Upper lobe of right lung (tissue), 1 donor: Measurements from ENCODE around the gene UAP1. TPM values are rescaled to one million over a fixed set of nuclear protein-coding genes. Genes with fewer than 3 reads are reported as not detected.
"Not testable (repeated sequence)": the region's sequence is repeated elsewhere in the genome, so short reads cannot be mapped to it uniquely, and the experiment has no call there.

Source experiments
- ATAC-seq: fragments of 200-7000 bp; cut with Tn5 transposase; one replicate; pipeline ENCODE4 v1.9.1; 2020; ENCODE audit warnings: mild to moderate bottlenecking, moderate library complexity
- DNase-seq: peaks from one replicate; pipeline ENCODE4 v3.0.0-alpha.2; 2020
- H3K27ac ChIP-seq: fragments of 200-600 bp; one replicate; pipeline ENCODE4 v1.8.0; 2022
- H3K27me3 ChIP-seq: fragments of 200-600 bp; one replicate; pipeline ENCODE4 v1.8.0; 2022; ENCODE audit warnings: mild to moderate bottlenecking
- H3K36me3 ChIP-seq: fragments of 200-600 bp; one replicate; pipeline ENCODE4 v1.8.0; 2022
- H3K4me1 ChIP-seq: fragments of 200-600 bp; one replicate; pipeline ENCODE4 v1.8.0; 2022
- H3K4me3 ChIP-seq: fragments of 200-600 bp; one replicate; pipeline ENCODE4 v1.8.0; 2022; ENCODE audit warnings: mild to moderate bottlenecking
- H3K9me3 ChIP-seq: fragments of 200-600 bp; one replicate; pipeline ENCODE4 v1.8.0; 2022
- CTCF ChIP-seq: fragments of 200-600 bp; IDR thresholded peaks from one replicate; pipeline ENCODE4 v1.8.0; 2022; ENCODE audit warnings: antibody characterized with exemption
- intact Hi-C: fragments of 100-400 bp; cut with DNase I; formaldehyde crosslinking; loops from one replicate; pipeline ENCODE4 v1.11.0; 2022
- total RNA-seq: library from RNA; stranded (reverse); fragmentation: NEBNext Ultra II Directional; extraction: Animal tissue kit (Norgen Biotek cat#: 25700); gene quantifications from one replicate; pipeline ENCODE4 v1.2.1, GENCODE V29; 2021
- donor health status: DM: no; HTN: yes; CAD: no; lungs with severe emphysema.

The UAP1 gene
- total RNA-seq, 1 donor from 2014 or later = 35.0 TPM

GRCh38 chr1:162565460-162565859 lies 3.9 kb downstream of the UAP1 start:
- Histone ChIP-seq H3K27me3 (no peaks in the 10 kb centered on the region), H3K9me3 (no peaks in the 10 kb centered on the region), H3K4me3 (no peak overlapping the region), H3K36me3 (peaks cover 20% of the 10 kb centered on the region), H3K4me1 (peaks cover 9% of the 10 kb centered on the region), H3K27ac (no peak overlapping the region)
- ATAC-seq = no peak
- intact Hi-C loops = no loop called here
- DNase-seq = no peak
- no peak for TF ChIP-seq CTCF

- no peaks in the 10 kb centered on the region for H3K27me3 ChIP-seq
- TF ChIP-seq CTCF = no peak
- H3K4me1 ChIP-seq = peaks cover 6% of the 10 kb centered on the region
- DNase-seq (no peak), ATAC-seq (no peak)
- intact Hi-C loops = no loop called here
- no peaks in the 10 kb centered on the region for H3K9me3 ChIP-seq
- peaks cover 20% of the 10 kb centered on the region for H3K36me3 ChIP-seq
- no peak overlapping the region for H3K4me3 ChIP-seq
- no peak overlapping the region for H3K27ac ChIP-seq
These were observed 5.3 kb downstream of the UAP1 start for GRCh38 chr1:162566870-162567269.

GRCh38 chr1:162568802-162569201 lies 7.3 kb downstream of the UAP1 start:
- DNase-seq (no peak), ATAC-seq (no peak)
- TF ChIP-seq CTCF = no peak
- no peak overlapping the region for H3K4me3 ChIP-seq
- H3K4me1 ChIP-seq = peaks cover 10% of the 10 kb centered on the region
- intact Hi-C loops = no loop called here
- no peaks in the 10 kb centered on the region for H3K9me3 ChIP-seq
- no peak overlapping the region for H3K27ac ChIP-seq
- H3K36me3 ChIP-seq = peaks cover 20% of the 10 kb centered on the region
- no peaks in the 10 kb centered on the region for H3K27me3 ChIP-seq

- no peak for TF ChIP-seq CTCF
- intact Hi-C loops = no loop called here
- H3K4me3 ChIP-seq = no peak overlapping the region
- no peaks in the 10 kb centered on the region for H3K27me3 ChIP-seq
- H3K27ac ChIP-seq = no peak overlapping the region
- H3K4me1 ChIP-seq = peaks cover 4% of the 10 kb centered on the region
- no peaks in the 10 kb centered on the region for H3K9me3 ChIP-seq
- ATAC-seq (no peak), DNase-seq (no peak)
- H3K36me3 ChIP-seq = peaks cover 20% of the 10 kb centered on the region
These were observed 9.2 kb downstream of the UAP1 start for GRCh38 chr1:162570718-162571117.

- H3K4me3 ChIP-seq, intact Hi-C loops, H3K27me3 ChIP-seq, H3K4me1 ChIP-seq, ATAC-seq, H3K9me3 ChIP-seq, H3K27ac ChIP-seq, DNase-seq: not testable (repeated sequence)
- H3K36me3 ChIP-seq = peaks cover 20% of the 10 kb centered on the region
These were observed 9.6 kb downstream of the UAP1 start for GRCh38 chr1:162571121-162571520.

GRCh38 chr1:162571696-162572095 lies 10.2 kb downstream of the UAP1 start:
- no peak overlapping the region for H3K4me3 ChIP-seq
- H3K9me3 ChIP-seq = no peaks in the 10 kb centered on the region
- TF ChIP-seq CTCF = no peak
- ATAC-seq (no peak), DNase-seq (no peak)
- intact Hi-C loops = no loop called here
- H3K36me3 ChIP-seq = peaks cover 18% of the 10 kb centered on the region
- no peak overlapping the region for H3K27ac ChIP-seq
- peaks cover 4% of the 10 kb centered on the region for H3K4me1 ChIP-seq
- no peaks in the 10 kb centered on the region for H3K27me3 ChIP-seq
